Stimulated activated CD8-positive, alpha-beta memory T cell treated with anti-CD3 and anti-CD28 coated beads, Interleukin-2, amount 100 ng/mL, for 48 hours (primary cell): ENCODE data around the gene CLEC1B.
A peak's percentile ranks its signal among the peaks of the same experiment; 100 is the strongest.
"Not testable (repeated sequence)": the region's sequence is repeated elsewhere in the genome, so short reads cannot be mapped to it uniquely, and the experiment has no call there.

Source experiments
- DNase-seq, 2 donors: peaks; one replicate each; pipeline ENCODE4 v3.0.0-alpha.2; 2020; ENCODE audit warnings: low read depth in 2 of 2

The CLEC1B gene

DNA sequence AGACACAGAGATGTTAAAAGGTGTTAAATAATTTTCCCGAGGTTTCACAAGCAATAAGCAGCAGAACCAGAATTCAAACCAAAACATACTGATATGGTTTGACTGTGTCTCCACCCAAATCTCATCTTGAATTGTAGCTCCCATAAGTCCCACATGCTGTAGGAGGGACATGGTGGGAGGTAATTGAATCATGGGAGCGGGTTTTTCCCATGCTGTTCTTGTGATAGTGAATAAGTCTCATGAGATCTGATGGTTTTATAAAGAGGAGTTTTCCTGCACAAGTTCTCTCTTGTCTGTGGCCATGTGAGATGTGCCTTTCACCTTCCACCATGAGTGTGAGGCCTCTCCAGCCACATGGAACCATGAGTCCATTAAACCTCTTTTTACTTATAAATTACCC lies 24.2 kb downstream of the CLEC1B start:
- DNase-seq, result not testable (repeated sequence)

GRCh38 chr12:9973949-9974348 lies 25.0 kb downstream of the CLEC1B start:
- no peak for DNase-seq

GRCh38 chr12:9971181-9971580 lies 27.7 kb downstream of the CLEC1B start, which contains the start of gene CLEC12A:
Gene CLEC12A, plus strand, starts transcription at chr12:9971409. Its CDS starts 188 bp downstream, at chr12:9971597.
- no peak for DNase-seq

DNA sequence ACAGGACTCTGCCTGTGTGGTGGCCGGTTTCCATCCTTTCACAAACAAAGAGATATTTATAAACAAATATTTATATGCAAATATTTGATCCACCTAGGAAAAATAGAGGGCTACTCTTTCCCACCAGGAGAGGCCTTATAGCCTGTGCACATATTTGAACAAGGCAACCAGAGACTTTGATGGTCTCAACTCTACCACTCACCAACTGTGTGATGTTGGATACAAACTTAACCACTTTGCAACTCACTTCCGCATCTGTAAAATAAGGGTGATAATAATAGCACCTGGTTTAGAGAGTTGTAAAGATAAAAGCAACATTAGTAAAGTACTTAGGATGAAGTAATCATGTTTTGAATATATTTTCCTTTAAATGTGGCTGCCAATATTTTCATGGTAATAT lies 29.2 kb downstream of the CLEC1B start:
- no peak for DNase-seq

DNA sequence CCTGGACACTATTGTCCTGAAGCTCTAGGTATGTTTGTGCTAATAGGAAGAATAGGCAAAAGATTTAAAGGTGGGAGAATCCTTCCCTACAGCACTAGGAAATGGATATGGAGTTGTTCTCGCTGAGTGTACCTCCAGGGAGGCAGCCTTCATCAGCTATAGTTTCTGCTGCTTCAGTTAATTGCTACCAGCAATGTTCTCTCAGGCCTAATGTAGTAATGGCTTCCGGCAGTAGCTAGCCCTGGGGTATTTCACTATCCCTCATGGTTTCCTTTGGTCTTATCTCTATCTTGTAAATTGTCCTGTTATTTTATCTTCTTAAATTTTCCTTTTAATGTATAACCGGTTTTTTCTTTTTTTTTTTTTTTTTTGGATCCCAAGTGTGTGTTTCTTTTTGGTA lies 37.0 kb downstream of the CLEC1B start:
- DNase-seq, result no peak

DNA sequence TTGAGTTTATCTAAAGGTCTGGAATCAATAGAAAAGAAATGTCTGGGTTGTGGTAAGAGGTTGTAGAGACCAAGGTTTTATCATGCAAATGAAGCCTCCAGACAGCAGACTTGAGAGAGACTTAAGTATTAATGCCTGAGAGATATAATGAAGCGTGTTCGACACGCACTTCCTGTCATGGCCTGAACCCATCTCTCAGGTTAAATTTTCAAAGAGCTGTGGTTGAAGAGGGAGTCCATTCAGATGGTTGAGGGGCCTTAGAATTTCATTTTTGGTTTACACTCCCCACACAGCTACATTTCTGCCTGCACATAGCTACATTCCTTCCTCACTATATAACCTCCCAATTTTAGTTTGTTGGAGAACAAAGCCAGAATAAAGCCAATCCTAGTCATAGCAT lies 37.8 kb downstream of the CLEC1B start:
- no peak for DNase-seq

- no peak for DNase-seq
Observed at GRCh38 chr12:9960590-9960989, 38.3 kb downstream of the CLEC1B start.

- DNase-seq, result no peak
Observed at GRCh38 chr12:9957834-9958233, 41.1 kb downstream of the CLEC1B start.

GRCh38 chr12:9952954-9953729 lies 45.8 kb downstream of the CLEC1B start:
- not testable (repeated sequence) for DNase-seq

- DNase-seq, result peak; percentile 1 to 4
Observed at GRCh38 chr12:9951026-9951675, 47.8 kb downstream of the CLEC1B start.

DNA sequence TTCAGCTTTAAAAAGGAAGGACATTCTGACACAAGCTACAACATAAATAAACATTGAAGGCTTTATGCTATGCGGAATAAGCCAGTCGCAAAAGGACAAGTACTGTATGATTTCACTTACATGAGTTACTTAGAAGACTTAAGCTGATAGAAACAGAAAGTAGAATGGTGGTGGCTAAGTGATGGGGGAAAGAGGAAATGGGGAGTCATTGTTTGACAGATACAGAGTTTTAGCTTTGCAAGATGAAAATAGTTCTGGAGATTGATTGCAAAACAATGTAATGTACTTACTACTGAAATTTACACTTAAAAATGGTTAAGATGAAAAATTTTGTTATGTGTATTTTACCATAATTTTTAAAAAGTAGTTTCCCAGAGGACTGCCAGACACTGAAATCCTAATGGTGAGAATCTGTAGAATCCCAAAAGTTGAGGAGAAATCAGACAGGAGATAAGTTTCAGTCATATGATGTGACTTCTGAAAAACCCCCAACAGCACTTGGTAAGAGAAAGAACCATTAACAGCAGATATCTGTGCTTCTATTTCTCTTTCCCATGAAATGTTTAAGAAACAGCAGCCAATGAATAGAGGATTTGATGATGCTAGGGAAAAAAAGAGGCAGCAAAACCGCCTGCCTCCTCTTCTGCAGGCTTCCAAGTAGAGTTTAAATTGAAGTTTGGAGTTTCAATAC lies 50.2 kb downstream of the CLEC1B start:
- DNase-seq, result no peak

DNA sequence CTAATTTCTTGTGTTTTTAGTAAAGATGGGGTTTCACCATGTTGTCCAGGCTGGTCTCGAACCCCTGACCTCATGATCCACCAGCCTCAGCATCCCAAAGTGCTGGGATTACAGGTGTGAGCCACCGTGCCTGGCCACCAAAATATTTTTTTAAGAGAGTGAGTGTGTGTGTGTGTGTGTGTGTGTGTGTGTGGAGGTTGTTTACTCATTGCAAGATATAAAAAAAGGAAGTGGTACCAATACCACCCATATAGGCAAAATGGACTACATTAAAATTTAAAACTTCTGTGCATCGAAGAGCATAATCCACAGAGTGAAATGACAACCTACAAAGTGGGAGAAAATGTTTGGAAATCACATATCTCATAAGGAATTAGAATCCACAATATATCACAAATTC lies 51.2 kb downstream of the CLEC1B start:
- DNase-seq, result no peak

DNA sequence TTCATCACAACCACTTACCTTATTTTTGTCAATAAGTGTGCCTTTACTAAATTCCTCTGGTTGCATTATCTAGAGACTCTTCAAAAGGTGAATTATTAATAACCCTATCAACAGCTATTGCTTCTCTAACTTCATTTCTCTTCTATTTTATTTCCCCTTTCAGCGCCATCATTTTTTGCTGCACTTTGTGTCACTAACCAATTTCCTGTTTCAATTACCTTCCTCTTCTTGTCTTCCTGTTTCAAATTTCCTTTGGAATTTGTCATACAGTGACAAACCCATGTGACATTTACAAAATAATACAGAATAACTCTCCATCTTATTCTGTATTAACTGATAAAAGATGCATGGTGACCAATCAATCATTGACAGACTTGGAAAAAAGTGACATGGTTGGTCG lies 54.5 kb downstream of the CLEC1B start:
- no peak for DNase-seq

DNA sequence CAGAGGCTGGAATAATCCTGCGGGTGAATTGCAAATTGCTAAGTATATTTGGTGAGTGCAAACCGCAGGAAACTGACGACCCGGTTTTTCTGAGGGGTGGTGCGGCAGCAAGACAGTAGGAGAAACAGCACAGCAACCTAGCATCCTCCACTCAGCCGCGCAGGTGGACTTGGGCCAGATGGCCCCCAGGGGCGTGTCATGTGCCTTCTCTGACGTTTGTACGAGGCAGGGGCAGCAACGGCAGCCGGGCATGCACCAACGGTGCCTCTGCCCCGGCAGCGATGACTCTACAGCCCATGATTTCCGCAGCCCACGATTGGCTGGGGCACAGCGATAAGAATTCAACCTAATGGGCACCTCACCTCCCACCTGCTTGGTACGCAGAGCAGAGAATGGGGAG lies 55.7 kb downstream of the CLEC1B start:
- no peak for DNase-seq
